HG02884 (cell line): ENCODE results near the gene FKBP14.

ENCODE experiments used
- ATAC-seq: cut with Tn5 transposase; IDR thresholded peaks from one replicate; pipeline ENCODE4 v1.9.1; 2021; ENCODE audit warnings: mild to moderate bottlenecking, moderate library complexity; ENCODE audit not compliant: unreplicated experiment

FKBP14 gene

DNA sequence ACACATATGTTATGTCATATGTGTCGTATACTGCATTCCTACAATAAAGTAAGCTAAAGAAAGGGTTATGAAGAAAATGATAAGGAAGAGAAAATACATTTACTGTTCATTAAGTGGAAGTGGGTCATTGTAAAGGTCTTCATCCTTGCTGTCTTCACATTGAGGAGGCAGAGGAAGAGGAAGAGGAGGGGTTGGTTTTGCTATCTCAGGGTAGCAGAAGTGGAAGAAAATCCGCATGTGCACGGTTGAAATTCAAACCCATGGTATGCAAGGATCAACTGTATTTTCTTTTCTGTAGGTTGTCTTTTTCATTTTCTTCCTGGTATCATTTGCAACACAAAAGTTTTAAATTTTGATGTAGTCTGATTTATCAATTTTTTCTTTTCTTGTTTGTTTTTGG is 8.0 kb upstream of the FKBP14 start:
- ATAC-seq: no peak

DNA sequence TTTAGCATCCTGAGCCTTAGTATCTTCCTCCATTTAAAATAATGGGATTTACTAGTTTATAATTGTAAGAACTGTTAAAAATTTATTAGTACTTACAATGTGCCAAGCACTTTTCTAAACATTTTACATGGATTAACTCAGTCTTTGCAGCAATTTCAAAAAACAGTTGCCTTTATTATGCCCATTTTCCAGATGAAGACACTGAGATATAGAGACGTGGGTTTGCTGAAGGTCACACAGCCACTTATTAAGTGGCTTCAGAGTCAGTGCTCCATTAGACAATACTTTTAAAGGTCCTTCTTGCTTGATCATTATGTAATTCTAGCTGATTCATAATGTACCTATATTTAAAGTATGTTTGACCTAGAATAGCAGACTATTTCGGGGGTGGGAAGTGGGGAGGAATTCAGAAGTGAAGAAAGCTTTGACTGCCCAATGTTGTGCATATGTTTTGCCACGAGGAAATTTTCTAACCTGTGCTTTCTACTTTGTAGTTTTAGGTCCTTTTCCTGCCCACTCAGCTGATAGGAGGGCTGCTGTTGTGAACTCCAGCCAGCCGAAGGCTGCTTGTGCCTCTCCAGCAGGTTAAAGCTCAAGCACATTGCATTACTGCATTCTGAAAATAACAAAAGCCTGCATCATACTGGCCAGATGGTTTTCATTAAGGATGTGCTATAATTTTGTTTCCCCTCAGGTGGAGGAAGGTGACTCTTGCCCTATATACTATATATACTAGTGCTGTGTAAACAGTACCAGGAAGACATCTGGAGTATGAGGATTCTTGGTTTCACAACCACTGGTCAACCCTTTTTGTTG is 6.0 kb upstream of the FKBP14 start:
- ATAC-seq: no peak

DNA sequence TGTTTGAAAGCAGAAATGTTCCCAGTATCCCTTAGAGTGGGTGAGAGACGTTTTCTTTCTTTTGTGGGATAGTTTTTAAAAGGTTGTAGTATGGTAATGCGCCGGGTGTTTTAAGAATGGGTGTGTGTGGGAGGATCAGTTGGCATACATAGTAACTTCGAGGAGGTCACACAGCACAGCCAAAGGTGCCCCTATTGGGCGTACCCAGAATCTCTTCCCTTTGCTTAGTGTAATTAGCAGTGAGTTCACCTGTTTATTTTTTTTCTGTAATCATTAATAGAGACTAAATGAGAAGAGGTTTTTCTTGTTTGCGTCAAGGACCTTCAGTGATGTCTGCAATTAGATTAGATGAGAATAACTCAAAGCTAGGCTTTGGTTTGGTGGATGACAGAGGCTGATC is 3.2 kb upstream of the FKBP14 start:
- ATAC-seq: no peak

DNA sequence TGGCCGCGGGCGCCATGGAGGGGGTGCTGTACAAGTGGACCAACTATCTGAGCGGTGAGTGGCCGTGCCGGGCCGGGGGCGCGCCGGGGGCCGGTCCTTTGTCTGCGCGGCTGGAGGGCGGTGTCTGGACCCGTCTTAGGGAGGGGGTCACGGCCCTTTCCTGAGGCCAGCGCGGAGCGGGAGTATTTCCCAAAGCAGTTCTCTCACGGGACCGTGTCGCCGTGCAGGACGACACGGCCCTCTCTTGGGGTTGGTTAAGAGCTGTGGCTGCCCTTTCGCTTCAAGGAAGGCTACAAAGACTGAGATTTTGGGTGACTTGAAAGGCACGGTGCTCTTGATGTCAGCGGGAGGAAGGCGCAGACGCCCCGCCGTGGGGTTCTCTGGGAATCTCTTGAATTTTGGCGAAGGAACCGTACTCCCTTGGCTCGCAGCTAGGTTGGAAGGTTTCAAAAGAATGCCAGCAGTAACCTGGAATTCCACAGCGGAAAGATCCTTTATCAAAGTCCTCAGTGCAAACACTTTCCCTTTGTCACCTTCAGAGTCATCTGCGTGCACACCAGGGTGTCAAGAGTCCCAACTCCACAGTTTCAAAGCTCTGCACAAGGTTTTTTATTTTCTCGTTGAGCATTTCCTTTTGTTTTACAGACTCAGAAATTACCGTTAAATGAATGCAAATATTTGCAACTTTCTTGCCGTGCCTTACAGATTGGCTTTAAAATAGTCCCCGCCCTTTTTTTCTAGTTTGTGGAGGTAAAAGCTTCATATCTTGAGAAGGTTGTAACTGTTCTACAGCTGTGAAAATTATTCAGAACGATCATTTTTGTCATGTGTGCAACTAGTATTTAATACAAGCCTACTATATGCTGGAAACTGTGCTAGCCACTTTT is 2.5 kb upstream of the FKBP14 start:
- peak; percentile 20 for ATAC-seq

GRCh38 chr7:30028216-30028748 is 1.8 kb upstream of the FKBP14 start, which contains the start of gene PLEKHA8:
PLEKHA8 (plus strand) TSS chr7:30028412; CDS start chr7:30028763, 351 bp downstream.
- ATAC-seq: peak; percentile 37

DNA sequence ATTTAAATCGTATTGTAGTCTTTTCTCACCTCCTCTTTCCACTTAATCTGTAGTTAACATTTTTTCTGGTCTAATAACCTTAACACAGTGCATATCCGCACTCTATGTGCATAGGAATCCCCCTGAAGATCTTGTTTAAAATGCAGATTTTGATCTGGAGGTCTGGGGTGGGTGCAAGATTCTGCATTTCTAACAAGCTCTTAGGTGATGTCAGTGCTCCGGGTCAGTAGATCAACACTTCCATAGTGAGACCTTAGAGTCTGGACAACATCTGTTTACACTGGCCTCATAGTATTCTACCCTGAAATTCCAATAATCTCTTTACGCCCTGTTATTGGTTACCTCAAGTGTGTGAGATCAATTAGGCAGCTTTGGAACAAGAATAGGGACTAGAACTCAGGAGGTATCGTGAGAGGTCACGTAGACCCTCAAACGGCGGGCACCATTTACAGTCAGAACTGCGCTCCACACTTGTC is 1.3 kb upstream of the FKBP14 start:
- peak; percentile 0 for ATAC-seq

DNA sequence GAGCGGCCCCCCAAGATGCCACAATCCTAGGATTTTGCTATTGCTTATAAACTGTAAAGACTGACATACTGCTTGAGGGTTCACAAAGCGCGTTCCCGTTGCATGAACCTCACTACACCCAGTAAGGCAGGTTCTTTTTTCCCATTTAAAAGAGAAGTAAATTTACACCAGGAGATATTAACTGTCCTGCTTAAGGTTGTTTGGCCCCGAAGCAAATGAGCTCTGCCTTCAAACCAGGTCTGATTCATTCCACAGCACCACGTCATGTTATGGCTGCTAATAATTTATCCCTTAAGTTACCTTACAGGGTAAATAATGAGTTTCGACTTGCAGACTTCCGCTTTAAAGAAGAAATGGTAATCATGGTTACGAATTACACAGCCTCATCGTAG is 559 bp upstream of the FKBP14 start:
- no peak for ATAC-seq

GRCh38 chr7:30023524-30023923 is 3.0 kb downstream of the FKBP14 start:
- no peak for ATAC-seq

GRCh38 chr7:30022991-30023390 is 3.5 kb downstream of the FKBP14 start:
- no peak for ATAC-seq

DNA sequence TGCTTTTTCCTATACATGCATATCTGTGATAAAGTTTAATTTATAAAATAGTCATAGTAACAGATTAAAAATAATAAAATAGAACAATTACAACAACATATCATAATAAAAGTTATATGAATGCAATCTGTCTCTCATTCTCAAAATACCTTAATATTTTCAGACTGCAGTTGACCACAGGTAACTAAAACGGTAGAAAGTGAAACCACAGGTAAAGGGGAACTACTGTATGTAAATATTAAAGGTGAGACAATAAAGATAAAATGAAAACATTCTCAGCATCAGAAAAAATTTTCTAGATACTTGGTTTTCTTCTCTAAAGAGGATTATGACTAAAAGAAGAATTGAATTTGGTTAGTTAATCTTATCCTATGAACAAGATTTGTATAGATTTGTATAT is 6.0 kb downstream of the FKBP14 start:
- no peak for ATAC-seq

GRCh38 chr7:30019960-30020359 is 6.5 kb downstream of the FKBP14 start:
- ATAC-seq: no peak

- no peak for ATAC-seq
Observed at GRCh38 chr7:30019387-30019786, 7.1 kb downstream of the FKBP14 start.

DNA sequence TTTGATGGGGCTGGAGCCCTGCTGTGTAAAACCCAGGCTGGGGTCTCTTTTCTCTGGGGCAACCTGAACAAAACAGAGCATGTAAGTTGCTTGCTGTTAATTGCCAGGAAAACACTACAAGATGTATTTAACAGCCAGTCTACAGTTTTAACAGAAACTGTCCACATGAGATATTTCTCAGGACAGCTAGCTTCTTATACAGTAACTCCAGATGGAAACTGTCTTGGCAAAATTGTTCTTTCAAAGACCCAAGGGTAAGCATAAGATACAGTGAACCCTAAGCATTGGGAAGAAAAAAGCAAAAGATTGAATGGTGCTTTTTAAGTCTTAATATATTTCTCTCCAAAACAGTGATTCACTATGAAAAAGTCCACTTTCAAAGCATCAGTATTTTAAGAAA is 8.1 kb downstream of the FKBP14 start:
- ATAC-seq: no peak

DNA sequence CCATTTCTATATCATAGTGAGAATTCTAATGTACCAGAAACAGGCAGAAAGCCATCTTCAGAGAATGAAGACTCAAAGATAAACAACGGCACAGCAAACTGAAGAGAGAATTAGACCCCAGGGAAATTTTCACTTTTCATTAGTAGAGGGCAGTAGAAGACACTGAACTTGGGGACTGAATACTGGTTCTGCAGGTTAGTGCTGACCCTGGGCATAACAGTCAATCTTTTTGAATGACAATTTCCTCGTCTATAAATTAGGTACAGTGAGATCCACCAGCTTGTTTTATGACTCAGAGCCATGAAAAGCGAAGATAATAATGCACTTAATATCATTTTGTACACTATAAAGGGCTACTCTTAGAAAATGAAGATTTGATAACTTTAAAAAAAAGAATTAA is 13.7 kb downstream of the FKBP14 start:
- no peak for ATAC-seq

DNA sequence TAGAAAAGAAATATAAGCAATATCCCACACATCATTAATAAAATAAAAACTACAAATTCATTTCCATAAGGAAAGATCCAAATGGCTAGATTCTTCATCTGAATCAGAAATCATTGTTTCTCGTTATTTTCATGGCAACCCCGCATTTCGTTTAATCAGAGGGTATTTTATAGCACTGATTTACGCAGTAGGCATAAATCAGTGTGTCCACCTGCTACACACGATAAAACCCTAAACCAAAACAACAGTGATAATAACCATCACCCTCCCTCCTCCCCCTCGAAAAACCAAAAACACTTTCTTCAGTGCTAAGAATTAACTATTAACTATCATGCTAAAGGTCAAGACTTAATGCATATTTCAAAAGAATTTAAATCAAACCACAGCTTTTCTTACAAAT is 16.5 kb downstream of the FKBP14 start:
- no peak for ATAC-seq

DNA sequence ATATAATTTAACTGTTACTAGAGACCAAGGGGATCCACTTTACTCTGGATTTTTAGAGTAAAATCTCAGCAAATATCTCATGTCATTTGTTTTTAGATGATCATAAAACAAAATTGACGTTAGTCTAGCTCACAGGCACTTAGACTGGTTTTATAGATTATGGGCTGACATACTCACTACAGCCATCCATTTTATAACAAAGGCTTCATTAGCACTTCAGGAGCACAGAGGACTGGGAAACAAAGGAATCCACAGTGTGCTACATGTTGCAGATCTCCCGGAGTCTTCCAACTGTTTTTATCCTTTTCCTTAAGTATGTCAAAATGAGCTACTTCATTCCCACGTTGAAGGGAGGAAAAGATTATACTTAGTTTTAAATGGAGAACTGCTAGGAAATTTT is 21.0 kb downstream of the FKBP14 start:
- ATAC-seq: no peak

GRCh38 chr7:30003098-30003497 is 23.4 kb downstream of the FKBP14 start:
- no peak for ATAC-seq

DNA sequence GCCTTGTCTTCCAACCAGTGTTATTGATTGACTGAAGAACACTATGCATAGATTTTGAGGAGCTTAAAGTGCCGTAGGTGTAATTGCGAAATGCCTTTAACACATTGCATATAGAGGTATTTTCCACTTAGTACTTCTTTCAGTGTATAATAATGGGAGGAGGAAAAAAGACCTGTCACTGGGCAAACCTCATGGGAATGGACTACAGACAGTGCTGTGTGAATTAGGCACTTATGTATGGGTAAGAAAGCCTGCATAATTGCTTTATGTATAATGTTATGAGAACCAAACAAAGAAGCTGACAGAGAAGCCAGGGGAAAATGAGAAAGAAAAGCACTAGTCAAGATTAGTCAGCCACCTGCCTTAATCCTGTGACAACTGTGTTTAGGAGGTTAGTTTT is 24.5 kb downstream of the FKBP14 start:
- ATAC-seq: no peak

DNA sequence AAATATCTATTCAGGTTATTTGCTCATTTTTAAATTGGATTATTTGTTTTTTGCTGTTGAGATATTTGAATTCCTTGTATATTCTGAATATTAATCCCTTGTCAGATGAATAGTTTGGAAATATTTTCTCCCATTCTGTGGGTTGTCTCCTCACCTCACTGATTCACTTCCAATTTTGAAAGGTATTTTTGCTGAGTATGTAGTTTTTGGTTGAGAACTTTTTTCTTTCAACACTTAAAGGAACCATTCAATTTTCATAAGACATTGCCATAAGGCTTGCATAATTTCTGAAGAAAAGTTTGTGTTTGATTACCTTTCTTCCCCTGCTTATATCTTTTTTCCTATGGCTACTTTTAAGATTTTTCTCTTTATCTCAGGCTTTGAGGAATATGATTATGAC is 28.0 kb downstream of the FKBP14 start:
- no peak for ATAC-seq

- ATAC-seq: no peak
Observed at GRCh38 chr7:29996321-29996720, 30.2 kb downstream of the FKBP14 start.

DNA sequence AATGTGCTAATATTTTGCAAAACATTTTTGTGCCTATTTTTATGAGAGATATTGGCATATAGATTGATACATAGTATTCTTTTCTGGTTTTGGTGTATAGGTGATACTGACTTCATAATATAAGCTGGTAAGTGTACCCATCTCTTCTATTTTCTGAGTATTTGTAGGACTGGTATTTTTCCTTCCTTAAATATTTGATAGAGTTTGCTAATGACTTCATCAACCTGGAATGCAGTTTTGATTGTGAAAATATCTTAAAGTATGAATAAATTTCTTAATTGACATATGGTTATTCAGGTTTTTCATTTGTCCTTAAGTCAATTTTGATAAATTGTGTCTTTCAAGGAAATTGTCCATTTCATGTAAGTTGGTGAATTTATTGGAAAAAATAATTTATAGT is 30.9 kb downstream of the FKBP14 start:
- no peak for ATAC-seq

DNA sequence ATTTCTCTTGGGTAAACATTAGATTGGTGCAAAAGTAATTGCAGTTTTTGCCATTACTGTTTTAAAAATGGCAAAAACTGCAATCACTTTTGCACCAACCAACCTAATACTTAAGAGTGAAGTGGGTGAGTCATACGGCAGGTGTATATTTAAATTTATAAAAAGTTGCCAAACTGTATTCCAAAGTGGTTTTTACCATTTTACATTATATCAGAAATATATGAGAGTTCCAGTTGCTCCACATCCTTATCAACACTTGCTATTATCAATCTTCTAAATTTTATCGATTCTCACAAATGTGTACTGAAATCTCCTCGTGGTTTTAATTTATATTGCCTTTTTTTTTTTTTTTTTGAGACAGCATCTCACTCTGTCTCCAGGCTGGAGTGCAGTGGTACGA is 33.4 kb downstream of the FKBP14 start:
- ATAC-seq: no peak
